NCI-H2081 (cell line): ENCODE measurements around the gene MYRF.
A peak's percentile ranks its signal among the peaks of the same experiment; 100 is the strongest.

Experiments
- DNase-seq, 2 experiments: peaks; one replicate each; lab custom pipeline; 2025; lab: John Stamatoyannopoulos, UW

Gene MYRF

DNA sequence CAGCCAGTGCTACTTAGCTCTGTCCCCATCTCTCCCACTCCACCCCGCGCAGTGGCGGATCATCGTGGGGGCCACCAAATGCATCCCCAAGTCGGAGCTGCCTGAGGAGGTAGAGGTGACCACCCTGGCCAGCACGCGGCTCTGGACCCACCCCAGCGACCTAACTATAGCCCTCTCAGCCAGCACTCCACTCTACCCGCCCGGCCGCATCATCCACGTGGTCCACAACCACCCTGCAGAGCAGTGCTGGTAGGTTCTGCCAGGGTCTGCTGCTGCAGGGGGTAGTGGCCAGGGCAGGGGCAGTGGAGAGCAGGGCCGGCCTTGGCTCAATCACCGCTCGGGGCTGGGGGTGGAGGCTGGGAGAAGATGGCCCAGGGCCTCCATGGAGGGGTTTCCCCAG lies 13.0 kb upstream of the MYRF start:
- no peak for DNase-seq

DNA sequence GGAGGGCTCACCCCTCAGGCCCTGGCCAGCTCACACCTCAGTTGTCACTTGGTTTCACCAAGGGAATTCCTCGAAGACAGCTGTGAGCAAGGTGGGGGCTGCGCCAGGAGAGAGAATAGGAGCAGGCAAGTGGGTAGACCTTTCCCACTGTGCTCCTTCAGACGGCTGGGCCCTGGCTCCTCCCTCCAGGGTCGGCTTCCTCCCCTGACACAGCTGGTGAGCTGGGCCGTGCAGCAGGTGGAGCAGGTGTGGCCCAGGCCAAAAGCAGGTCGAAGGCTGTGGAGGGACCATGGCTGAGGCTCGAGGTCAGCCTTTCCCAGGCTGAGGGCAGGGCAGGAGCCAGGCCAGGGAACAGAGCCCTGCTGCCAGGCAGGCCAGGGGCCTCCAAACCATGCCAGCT lies 12.5 kb upstream of the MYRF start:
- no peak for DNase-seq

DNA sequence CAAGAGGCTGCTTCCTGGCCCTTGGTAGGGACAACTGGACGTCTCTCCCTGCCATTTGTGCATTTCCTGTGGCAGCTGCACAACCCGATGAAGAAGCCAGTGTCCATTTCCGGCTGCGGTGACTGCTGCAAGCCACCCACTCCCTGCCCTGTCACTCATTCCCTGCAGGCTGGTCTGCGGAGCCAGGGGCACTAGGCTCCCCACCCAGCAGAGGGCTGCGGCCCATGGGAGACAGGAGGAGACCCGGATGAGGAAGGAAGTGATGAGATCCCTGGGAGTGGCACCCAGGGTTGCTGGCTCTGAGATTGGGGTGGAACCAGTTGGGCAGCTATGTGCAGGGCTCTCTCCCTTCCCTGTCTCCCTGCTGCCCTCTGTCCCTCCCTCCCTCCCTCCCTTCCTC lies 10.0 kb upstream of the MYRF start:
- no peak for DNase-seq

DNA sequence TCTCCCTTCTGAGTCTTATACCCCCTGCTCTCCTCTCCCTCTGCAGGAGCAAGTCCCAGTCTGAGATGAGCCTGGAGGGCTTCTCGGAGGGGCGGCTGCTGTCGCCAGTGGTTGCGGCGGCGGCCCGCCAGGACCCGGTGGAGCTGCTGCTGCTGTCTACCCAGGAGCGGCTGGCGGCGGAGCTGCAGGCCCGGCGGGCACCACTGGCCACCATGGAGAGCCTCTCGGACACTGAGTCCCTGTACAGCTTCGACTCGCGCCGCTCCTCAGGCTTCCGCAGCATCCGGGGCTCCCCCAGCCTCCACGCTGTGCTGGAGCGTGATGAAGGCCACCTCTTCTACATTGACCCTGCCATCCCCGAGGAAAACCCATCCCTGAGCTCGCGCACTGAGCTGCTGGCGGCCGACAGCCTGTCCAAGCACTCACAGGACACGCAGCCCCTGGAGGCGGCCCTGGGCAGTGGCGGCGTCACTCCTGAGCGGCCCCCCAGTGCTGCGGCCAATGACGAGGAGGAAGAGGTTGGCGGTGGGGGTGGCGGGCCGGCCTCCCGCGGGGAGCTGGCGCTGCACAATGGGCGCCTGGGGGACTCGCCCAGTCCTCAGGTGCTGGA lies 8.8 kb upstream of the MYRF start:
- DNase-seq: no peak

DNA sequence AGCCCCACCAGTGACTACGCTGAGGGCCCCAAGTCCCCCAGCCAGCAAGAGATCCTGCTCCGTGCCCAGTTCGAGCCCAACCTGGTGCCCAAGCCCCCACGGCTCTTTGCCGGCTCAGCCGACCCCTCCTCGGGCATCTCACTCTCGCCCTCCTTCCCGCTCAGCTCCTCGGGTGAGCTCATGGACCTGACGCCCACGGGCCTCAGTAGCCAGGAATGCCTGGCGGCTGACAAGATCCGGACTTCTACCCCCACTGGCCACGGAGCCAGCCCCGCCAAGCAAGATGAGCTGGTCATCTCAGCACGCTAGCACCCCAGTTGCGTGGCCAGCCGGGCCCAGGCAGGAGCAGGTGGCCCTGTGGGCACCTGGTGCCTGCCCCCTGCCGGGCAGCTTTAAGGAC lies 8.3 kb upstream of the MYRF start:
- no peak for DNase-seq

DNA sequence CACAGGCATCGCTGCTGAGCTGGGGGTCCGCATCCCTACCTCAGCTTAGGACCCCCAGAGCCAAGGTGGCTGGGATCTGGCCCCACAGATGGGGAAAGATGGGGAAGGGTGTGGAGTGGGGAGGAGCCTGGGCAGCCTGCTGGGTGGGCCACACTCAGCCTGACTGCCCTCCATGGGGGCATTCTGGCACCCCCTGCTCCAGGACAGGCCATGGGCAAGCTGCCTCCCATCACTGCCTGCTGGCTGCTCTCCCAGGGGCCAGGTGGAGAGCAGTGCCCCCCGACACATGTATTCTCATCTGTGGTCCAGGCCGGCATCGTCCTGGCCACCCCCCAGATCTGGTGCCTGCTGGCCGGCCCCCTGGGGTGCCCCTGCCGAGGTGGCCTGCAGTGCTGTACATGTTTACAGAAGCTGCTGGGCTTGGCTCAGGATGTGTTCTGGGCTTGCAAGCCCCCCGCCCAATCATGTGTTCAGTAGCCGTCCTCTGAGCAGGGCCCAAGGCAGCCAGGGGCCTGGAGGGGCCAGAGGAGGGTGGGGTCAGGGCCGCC lies 7.8 kb upstream of the MYRF start:
- DNase-seq: no peak

DNA sequence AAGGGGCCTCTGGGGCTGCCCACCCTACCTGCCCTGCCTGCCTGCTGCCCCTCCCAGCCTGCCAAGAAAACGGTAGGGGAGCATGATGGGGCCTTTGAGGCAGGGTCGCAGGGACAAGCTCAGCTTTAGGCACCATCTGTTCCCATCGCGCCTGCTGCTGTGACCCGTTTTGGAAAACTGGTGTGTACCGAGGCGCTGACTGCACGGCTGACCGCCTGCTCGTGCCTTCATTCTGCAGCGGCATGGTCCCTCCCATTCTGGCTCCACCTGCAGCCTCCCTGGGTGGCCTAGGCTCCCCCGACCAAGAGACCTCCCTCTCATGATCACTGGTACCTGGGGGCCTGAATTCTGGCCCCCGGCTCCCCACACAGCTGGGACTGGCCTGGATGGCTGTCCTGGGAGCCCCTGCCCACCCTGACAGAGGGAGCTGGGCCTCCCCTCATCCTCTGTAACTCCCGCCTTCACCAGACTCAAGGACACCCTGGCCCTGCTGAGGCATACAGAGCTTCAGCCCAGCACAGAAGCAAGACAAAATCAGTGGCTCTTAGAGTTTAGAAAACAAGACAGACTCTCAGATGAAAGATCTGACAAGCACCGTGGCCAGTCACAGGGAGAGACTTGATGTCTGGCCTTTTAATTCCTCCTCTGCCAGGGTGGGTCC lies 6.5 kb upstream of the MYRF start:
- DNase-seq: peak; percentile 14 to 30

DNA sequence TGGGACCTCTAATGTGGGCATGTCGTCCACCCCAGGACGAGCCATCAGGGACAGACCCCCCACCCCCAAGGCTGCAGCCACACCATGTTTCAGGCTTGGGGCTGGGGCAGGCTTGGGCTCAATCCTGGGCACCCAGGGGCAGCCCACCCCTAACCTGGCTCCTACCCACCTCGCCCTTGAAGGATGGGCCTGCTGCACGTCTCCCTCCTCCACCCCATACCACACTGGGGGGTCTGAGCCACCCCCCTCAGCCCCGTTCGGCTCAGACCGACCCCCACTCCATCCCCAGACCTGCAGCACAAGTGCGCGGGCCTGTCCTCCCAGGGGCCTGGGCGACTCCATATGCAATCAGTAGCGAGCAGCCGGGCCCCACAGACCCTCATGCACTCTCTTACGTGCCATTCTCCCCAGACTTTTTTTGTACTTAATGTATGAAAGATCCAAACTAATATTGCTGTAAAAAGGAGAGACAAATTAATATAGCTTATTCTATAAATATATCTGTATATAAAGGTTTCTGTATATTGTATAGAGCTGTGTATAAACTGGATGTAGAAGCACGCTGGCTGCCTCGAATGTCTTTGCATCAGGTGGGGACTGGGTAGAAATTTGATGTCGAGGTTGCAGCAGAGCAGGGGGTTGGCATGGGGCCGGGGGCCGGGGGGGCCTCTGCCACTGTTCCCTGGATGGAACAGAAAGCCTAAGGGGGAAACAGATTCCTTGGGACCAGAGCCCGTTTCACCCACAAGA lies 5.8 kb upstream of the MYRF start:
- DNase-seq: no peak

DNA sequence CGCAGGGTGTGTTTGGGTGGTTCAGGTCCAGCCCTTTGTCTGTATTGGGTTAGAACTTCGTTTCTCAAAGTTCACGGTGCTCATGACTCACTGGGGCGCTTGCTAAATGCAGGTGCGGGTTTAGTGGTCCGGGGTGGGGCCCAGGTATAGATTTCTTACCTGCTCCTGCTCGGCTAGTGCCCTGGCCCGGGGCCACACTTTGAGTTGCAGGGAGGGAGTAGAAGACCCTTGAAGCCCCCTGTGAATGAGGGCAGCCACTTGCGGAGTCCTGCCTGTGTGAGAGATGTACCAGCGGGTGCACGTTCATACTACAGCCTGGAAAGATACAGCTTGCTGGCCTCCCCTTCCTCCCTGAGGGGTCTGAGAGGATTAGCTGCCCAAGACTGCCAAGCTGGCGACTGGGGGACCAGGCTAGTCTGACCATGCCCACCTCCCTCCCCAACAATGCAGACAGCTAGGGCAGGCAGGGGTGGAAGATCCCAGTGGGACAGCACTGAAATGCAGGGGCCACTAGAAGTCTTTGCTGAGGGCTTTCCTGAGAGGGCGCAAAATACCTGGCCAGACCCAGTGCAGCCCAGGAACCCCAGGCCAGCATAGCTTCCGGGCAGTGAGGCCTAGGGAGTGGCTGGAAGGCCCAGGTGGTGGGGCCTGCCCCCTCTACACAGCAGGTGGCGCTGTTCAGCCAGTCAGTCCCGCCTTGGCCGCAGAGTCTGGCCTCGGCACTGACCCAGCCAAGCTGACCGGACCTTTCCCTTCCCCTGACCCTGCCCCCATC lies 5.1 kb upstream of the MYRF start:
- DNase-seq: peak; percentile 9 to 16

DNA sequence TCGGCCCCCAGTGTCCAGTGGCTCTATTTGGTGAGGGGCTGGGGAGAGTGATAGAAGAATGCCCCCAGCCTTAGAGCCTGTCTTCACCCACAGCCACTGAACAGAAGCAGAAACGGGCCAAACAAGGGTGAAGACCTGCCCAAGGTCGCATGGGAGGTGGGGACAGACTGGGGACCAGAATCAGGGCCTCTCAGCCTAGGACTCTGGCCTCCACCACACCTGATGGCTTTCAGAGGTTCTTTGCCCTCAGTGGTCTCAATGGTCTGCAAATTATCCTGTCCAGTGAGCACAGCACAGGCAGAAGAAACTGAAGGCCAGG lies 4.5 kb upstream of the MYRF start:
- DNase-seq: no peak

DNA sequence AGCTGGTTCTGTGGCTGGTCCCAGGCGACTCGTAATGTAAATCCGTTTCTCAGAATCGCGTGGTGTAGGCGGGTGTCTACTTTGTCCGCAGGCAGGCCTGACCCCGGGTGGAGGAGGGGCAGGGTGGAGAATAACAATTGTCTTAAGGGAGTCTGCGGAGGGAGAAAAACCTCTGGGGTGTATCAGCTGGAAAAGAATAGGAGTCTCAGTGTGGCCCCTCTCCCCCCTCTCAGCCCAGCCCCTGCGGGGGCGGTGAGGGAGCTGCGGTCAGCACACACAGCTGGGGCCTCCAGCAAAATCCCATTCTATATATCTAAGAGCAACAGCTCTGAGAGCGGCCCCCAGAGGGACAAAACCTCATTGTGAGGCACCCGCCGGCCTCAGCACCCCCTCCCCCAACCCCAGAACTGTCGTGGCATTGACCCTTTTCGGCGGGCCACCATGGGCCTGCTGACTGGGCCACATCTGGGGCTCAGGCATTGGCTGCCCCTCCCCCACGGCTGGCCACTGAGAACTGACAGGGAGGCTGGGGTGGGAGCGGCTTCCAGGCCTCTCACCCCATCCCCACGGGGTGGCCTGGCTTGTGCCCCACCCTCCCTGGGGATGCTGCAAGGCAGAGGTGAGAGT lies 2.7 kb upstream of the MYRF start:
- DNase-seq: no peak

DNA sequence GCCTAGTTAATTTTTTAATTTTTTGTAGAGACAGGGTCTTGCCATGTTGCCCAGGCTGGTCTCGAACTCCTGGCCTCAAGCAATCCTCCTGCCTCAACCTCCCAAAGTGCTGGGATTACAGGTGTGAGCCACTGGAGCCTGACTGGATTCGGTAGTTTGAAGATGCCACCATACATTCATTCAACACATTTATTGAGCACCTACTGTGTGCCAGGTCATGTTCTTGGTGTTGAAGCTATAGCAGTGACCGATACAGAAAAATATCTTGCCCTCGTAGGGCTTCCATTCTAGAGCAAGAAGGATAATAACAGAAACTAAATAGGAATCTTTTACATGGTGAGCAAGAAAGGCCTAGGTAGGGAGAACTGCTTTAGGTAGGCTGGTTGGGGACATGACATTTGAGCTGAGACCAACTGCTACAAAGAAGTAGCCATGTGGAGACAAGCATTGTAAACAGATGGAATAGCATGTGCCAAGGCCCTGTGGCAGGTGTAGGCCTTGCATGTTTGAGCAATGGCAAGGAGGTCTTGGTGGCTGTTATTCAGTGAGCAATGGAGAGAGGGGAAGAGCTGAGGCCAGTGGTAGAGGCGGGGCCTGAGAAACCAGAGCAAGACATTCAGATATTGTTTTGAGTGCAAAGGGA lies 1.7 kb upstream of the MYRF start:
- DNase-seq: no peak

DNA sequence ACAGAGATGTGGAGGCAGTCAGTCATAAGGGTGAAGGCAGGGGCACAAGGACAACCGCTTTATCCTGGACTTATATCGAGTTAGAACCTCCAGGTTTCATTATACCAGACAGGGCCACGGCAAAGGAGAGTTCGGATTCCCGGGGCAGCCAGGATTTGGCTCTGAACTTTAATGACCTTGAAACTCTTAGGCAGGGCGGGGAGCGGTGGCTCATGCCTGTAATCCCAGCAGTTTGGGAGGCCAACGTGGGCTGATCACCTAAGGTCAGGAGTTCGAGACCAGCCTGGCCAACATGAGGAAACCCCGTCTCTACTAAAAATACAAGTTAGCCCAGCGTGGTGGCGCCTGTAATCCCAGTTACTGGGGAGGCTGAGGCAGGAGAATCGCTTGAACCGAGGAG lies 1.1 kb upstream of the MYRF start:
- no peak for DNase-seq

DNA sequence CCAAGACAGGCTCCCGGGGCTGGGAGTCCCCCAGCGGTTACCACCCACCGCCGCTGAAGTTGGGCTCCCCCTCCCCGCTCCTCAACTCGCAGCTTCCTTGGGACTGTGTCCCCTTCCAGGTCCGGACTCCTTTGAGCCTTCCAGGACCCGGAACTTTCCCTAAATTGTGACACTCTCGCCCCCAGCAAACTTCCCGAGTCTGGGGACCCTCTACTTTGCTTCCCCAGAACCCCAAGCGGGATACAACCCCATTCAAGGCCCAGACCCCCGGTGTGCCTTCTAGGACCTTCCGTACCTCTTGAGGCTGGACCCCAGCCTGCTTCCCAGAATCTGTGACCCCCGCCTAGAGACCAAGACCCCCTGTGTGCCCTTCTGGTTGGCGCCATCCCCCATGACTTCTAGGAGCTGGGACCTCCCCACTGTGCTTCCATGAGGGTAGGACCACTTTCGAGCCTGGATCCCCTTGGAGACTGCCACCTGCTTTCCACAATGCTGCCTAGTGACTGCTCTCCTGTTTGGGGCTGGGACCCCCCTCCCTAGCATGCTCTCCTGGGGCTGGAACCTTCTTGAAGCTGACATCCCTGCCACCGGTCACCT lies 587 bp downstream of the MYRF start:
- DNase-seq: no peak

DNA sequence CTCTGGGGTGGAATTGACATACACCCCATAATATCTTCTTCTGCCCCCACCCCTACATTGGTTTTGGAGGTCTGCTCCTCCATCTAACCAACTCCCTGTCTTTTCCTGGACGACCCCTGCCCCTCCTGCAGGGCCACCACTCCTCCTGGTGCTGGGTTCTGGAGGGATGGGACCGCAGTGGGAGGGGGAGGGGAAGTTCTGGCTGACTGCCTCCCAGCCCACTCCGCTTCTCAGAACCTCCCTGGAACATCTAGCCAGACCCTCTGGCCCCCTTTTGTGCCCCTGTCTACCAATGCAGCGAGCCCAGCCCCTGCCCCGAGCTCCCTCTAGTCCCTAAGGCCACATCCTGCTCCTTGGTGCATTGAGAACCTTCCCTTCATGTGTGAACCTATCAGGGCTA lies 1.2 kb downstream of the MYRF start:
- no peak for DNase-seq

DNA sequence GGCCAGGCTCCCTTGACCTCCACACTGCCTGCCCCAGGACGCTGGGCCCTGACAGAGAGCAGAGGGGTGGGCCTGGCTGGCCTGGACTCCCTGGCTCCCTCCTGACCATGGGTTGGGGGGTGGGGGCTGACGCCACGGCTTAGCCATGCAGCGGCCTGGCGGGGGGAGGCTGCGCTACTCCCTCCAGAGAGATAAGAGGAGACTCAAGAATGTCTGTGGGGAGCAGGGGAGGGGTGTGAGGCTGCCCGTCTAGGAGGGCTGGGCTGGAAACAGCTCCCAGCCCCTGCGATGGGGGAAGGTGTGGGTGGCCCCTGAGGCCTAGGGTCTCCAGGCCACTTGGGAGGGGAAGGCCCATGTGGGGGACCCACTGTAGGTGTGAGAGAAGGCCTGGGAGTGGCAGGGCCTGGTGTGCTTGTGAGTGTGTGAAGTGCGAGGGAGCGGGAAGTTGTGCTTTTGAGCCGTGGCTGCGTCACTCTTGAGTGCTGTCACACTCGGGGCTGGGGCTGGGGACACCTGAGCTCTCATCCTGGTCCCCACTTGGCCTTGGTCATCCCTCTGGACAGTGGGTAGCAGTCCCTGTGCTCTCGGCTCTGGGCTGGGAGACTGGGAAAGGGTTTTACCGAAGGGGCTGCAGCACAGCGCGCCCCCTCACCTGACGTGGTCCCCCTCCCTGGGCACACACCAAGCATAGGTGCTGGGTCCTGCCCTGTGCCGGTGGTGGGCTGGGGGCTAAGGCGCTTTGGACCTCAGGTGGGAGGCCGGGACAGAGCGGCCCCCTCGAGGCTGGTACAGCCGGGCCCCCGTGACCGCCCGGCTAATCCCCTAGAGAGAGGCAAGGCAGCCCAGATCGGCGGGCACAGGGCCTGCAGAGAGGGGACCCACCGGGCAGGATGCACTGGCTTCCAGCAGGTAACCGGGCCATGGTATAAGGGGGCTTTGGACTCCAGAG lies 2.4 kb downstream of the MYRF start:
- no peak for DNase-seq

DNA sequence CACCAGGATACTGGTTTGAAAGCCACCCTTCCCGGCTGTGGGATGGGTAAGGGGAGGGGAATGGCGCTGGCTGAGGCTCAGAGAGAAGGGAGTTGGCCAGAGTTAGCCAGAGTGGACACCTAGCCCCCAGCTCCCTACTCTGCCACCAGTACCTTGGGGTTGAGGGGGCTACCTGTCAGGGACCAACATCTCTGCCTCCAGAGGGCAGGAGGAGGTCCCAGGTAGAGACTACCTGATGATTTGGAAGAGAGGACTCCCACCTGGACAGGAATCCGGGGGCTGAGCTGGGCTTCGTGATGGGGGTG lies 3.7 kb downstream of the MYRF start:
- no peak for DNase-seq

DNA sequence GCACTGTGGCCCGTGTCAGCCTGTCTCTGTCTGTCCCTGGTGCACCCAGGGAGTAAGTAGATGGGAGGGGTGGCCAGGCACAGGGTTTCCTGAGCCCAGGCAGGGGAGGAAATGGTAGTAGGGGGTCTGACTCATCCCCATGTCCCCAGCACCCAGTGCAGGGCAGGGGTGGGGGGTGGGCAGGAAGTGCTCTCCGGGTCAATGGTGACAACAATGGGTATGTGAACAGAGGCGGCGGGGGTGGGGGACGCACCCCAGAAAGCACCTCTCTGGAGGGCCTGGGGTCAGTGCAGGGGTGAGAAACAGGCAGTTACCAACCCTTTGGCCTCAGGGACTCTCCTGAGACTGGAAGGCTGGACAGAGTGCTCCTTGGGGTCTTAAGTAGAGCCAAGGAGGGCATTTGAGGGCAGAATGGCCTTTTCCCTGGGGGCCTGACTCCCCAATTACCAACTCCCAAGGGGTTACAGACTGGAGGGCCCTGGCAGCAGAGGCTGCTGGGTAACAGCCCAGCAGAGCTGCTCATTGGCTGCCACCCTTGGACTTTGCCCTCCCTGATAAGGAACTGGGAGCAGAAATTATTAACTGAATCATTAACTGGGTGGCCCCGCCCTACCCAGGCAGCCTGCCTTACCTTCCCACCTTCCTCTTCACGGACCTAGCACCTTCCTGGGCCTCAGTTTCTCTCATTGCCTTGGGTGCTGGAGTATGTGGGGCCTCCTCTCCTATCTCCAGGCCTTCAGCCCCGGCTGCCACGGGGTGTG lies 4.2 kb downstream of the MYRF start:
- DNase-seq: no peak

DNA sequence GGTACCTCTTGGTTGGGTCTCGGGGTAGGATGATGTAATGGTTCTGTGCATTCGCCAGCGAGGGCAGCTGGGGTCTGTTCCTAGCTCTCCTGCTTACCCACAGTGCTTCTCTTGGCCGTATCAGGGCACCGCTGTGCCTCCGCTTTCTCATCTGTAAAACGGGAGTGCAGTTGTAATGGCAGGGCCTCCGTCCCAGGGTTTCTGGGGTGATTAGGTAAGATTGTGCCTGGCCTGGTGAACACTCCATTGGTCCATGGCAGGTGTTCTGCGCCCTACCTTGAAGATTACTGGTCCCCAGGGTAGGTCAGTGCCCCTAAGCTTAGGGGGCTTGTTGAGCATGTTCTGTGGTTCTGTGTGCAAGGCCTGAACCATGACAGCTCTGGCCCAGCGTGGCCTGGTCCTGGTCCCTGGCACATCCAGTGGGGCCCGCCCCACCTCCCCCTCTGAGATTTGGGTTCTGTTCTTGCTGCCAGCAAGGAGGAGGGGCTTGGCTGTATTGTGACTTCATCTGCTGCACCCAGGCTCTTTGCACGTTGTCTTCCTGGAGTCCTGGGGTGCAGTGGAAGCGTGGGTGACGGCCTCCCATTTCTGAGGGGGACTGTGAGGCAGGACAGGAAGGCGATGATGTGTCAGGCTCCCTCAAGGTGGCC lies 4.9 kb downstream of the MYRF start:
- no peak for DNase-seq
